K562 (cell line): ENCODE results near the gene XAB2. TPM values are rescaled to one million over a fixed set of nuclear protein-coding genes. Genes with fewer than 3 reads are reported as not detected.

ENCODE experiments used
- ATAC-seq: fragments of 200-7000 bp; cut with Tn5 transposase; 3 replicates; pipeline ENCODE4 v1.9.1; 2020; ENCODE audit warnings: moderate library complexity
- BruUV-seq: library from RNA; stranded (reverse); fragments of 400-500 nt; replicated peaks from 2 replicates; lab custom pipeline; 2021; lab: Mats Ljungman, UMichigan
- CTCF ChIA-PET: fragments of 300-600 bp; formaldehyde crosslinking; extraction: SDS; loops from one replicate; lab custom pipeline; 2021; ENCODE audit warnings: low intra/inter-chr PET ratio; lab: Yijun Ruan, JAX
- POLR2A ChIA-PET: fragments of 300-600, 350-650 bp; sonication (Branson Sonifier 250); formaldehyde crosslinking; extraction: SDS; loops from one replicate; lab custom pipeline; 2021; ENCODE audit warnings: antibody characterized with exemption, inconsistent platforms; lab: Yijun Ruan, JAX
- DNase-seq, 4 experiments: peaks; one replicate each; pipeline versions ENCODE4 v3.0.0 to v3.0.0-alpha.2; 2011 to 2018; ENCODE audit warnings: low spot score in 3 of 4, mixed read lengths in 3 of 4; ENCODE audit errors: extremely low read depth in 1 of 4
- FAIRE-seq: peaks from 2 replicates; lab custom pipeline; 2011; peaks lifted over from hg19 to GRCh38; lab: Jason Lieb, UNC
- H2AFZ ChIP-seq: 2 replicates; pipeline ENCODE4 v1.6.0; 2011; ENCODE audit warnings: low read depth, low read length, control low read depth, inconsistent platforms
- H3K27ac ChIP-seq: fragments of 200-600 bp; 3 replicates; pipeline ENCODE4 v1.8.0; 2011; ENCODE audit warnings: low read depth, mild to moderate bottlenecking, control low read depth, inconsistent platforms, low read length, moderate library complexity, mixed read lengths; ENCODE audit errors: extremely low read depth
- H3K27me3 ChIP-seq, 2 experiments: fragments of 300-600 bp in 1 of 2; 2 replicates in 1 of 2; 3 replicates in 1 of 2; pipeline versions ENCODE4 v1.6.0 to v1.8.0; 2011; ENCODE audit warnings: inconsistent platforms in 2 of 2, low read length in 2 of 2, mild to moderate bottlenecking in 1 of 2, mixed read lengths in 1 of 2, moderate library complexity in 1 of 2; ENCODE audit not compliant: control insufficient read depth in 2 of 2, insufficient read depth in 2 of 2
- H3K36me3 ChIP-seq: fragments of 300-600 bp; 3 replicates; pipeline ENCODE4 v1.8.0; 2011; ENCODE audit warnings: mild to moderate bottlenecking, low read length, inconsistent platforms; ENCODE audit not compliant: control insufficient read depth, insufficient read depth
- H3K4me1 ChIP-seq, 2 experiments: fragments of 200-600 bp in 1 of 2; replicated peaks in 1 of 2; 2 replicates in 1 of 2; 3 replicates in 1 of 2; pipeline versions ENCODE4 v1.5.1 to v1.8.0; 2011; ENCODE audit warnings: inconsistent platforms in 2 of 2, low read length in 2 of 2, mild to moderate bottlenecking in 1 of 2, mixed read lengths in 1 of 2, moderate library complexity in 1 of 2; ENCODE audit not compliant: control insufficient read depth in 2 of 2, insufficient read depth in 2 of 2
- H3K4me2 ChIP-seq: 2 replicates; pipeline ENCODE4 v1.6.1; 2011; ENCODE audit warnings: low read length, control low read depth, inconsistent platforms, mixed read lengths; ENCODE audit not compliant: insufficient read depth
- H3K4me3 ChIP-seq: fragments of 200-600 bp; sonication (generic), shearing (Covaris generic); 2 replicates; pipeline ENCODE4 v1.5.1; 2016; ENCODE audit warnings: control low read depth, inconsistent platforms
- H3K79me2 ChIP-seq: fragments of 200-600 bp; 3 replicates; pipeline ENCODE4 v1.8.0; 2011; ENCODE audit warnings: low read length, inconsistent platforms; ENCODE audit not compliant: control insufficient read depth, insufficient read depth
- H3K9ac ChIP-seq, 2 experiments: 2 replicates each; pipeline versions ENCODE4 v1.6.0 to v1.6.1; 2011; ENCODE audit warnings: low read depth in 2 of 2, low read length in 2 of 2, control low read depth in 1 of 2, inconsistent platforms in 1 of 2, mild to moderate bottlenecking in 1 of 2, mixed read lengths in 1 of 2; ENCODE audit not compliant: insufficient read depth in 1 of 2
- H3K9me1 ChIP-seq: one replicate; pipeline ENCODE4 v1.6.0; 2011; ENCODE audit warnings: inconsistent platforms, mild to moderate bottlenecking, low read length, moderate library complexity; ENCODE audit not compliant: control insufficient read depth, insufficient read depth
- H3K9me3 ChIP-seq: replicated peaks from 2 replicates; pipeline ENCODE4 v1.5.1; 2011; ENCODE audit warnings: low read depth, low read length, inconsistent platforms; ENCODE audit not compliant: control insufficient read depth, insufficient read depth
- H4K20me1 ChIP-seq: replicated peaks from 2 replicates; pipeline ENCODE4 v1.6.1; 2011; ENCODE audit warnings: low read length, inconsistent platforms, mixed read lengths; ENCODE audit not compliant: control insufficient read depth, insufficient read depth
- DMBX1 ChIP-seq: fragments of 250-450 bp; sonication (Bioruptor Pico); IDR thresholded peaks from 2 replicates; pipeline ENCODE4 v1.8.0; 2022; ENCODE audit warnings: inconsistent platforms, mild to moderate bottlenecking, moderate library complexity, borderline replicate concordance
- MLLT1 ChIP-seq, 2 experiments: fragments of 450-650 bp; IDR thresholded peaks; 2 replicates each; pipeline ENCODE4 v1.6.1; 2016
- MLX ChIP-seq, 2 experiments: fragments of 450-650 bp in 1 of 2; sonication (generic) in 1 of 2; formaldehyde crosslinking; conservative IDR thresholded peaks; 2 replicates each; pipeline versions ENCODE4 v1.4.0 to v1.8.1; 2020 to 2022; ENCODE audit warnings: mild to moderate bottlenecking in 1 of 2, missing genetic modification reagents in 1 of 2
- RFX1 ChIP-seq: fragments of 450-650 bp; IDR thresholded peaks from 2 replicates; pipeline ENCODE4 v1.6.1; 2016; ENCODE audit warnings: mild to moderate bottlenecking, moderate library complexity
- SRSF1 ChIP-seq: fragments of 200-400 bp; formaldehyde crosslinking; IDR thresholded peaks from 2 replicates; pipeline ENCODE4 v1.6.1; 2017; ENCODE audit warnings: mild to moderate bottlenecking, low read depth, low read length, moderate library complexity
- U2AF2 ChIP-seq: fragments of 200-400 bp; formaldehyde crosslinking; optimal IDR thresholded peaks from 2 replicates; pipeline ENCODE3; 2017; ENCODE audit warnings: low read depth, mild to moderate bottlenecking, low read length
- YY1 ChIP-seq, 3 experiments: IDR thresholded peaks; 2 replicates each; pipeline ENCODE4 v1.6.1; 2011; ENCODE audit warnings: low read length in 2 of 3, mild to moderate bottlenecking in 2 of 3, moderate library complexity in 2 of 3, borderline replicate concordance in 1 of 3, control low read depth in 1 of 3, low read depth in 1 of 3; ENCODE audit not compliant: insufficient read depth in 3 of 3, insufficient replicate concordance in 2 of 3, control insufficient read depth in 1 of 3, insufficient read length in 1 of 3; ENCODE audit errors: extremely low read depth in 1 of 3
- WGBS: fragments of 100-300 bp; shearing (Covaris generic); methylation state at CpG from one replicate; pipeline ENCODE4 v1.1.6; 2016; ENCODE audit warnings: low coverage, mixed read lengths; ENCODE audit not compliant: insufficient coverage; ENCODE audit errors: missing lambda C conversion rate; 5-methylcytosine and 5-hydroxymethylcytosine counted together
- in situ Hi-C: fragments of 300-500 bp; cut with MboI; formaldehyde crosslinking; loops from 4 replicates; pipeline ENCODE4 v1.15.0; 2018; ENCODE audit warnings: inconsistent platforms, mixed read lengths
- intact Hi-C: fragments of 100-400 bp; cut with micrococcal nuclease; formaldehyde crosslinking; loops from 2 replicates; pipeline ENCODE4 v1.14.2; 2022
- polyA plus RNA-seq, 8 experiments: library from polyadenylated mRNA; depleted of rRNA in 4 of 8; stranded (reverse) in 5 of 8; unstranded in 3 of 8; fragments of >200 nt; fragmentation: Nextera tagmentation in 2 of 8; fragmentation: Illumina TruSeq in 1 of 8; extraction: Ambion mirVana in 2 of 8; extraction: Trizol in 1 of 8; gene quantifications; 2 replicates each; pipeline versions ENCODE4 v1.2.1 to v1.2.3, GENCODE V29; 2011 to 2014; ENCODE audit warnings: inconsistent platforms in 1 of 8, missing spikeins in 1 of 8
- total RNA-seq, 7 experiments: library from RNA; depleted of rRNA in 6 of 7; stranded (reverse); fragments of >200 nt in 6 of 7; fragmentation: Illumina TruSeq in 2 of 7; extraction: Trizol in 2 of 7; gene quantifications; 2 replicates each; pipeline versions ENCODE4 v1.2.1 to v1.2.3, GENCODE V29; 2011 to 2021; ENCODE audit warnings: low replicate concordance in 1 of 7

XAB2 gene
- total and polyA plus RNA-seq, 9 of the 15 experiments (the other 6 are each of a cell fraction or from before 2014, with no cell fraction given) = 0.21 to 58.3 (median 20.0) TPM

DNA sequence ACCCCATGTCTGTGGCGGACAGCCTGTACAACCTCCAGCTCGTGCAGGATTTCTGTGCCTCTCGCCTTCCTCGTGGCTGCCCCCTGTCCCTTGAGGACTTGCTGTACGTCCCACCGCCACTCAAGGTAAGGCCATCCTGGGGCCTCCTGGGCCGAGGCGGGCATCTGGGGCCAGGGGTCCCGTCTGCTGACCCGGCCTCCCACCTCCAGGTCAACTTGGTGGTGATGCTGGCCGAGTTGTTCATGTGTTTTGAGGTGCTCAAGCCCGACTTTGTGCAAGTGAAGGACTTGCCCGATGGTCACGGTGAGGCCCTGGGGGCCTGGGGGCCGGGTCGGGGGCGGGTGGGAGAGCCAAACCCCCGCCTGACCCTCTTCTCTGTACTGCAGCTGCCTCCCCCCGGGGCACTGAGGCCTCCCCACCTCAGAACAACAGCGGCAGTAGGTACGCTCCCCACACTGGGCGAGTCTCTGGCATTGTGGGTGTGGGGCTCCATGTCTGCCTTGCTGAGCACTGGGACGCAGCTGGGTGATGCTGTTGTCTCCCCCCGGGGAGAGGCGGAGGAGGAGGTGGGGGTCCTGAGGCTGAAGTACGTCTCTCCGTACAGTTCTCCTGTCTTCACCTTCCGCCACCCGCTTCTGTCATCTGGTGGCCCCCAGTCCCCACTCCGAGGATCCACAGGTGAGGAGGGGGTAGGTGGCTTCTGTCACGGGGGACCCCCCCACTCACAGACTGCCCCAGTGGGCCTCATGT lies 18.7 kb downstream of the XAB2 start:
- no TSS peak for BruUV-seq
- no peaks in the 10 kb centered on the region for H3K79me2 ChIP-seq
- no peak for ATAC-seq
- no peak overlapping the region for H3K4me3 ChIP-seq
- no peaks in the 10 kb centered on the region for H3K9me1 ChIP-seq
- no peak for DNase-seq
- peaks cover 12% of the 10 kb centered on the region; the same call in 1 of the 2 replicates for H4K20me1 ChIP-seq
- WGBS = 10% methylated on average over 19 of the region's 31 CpGs
- H3K27me3 ChIP-seq = peaks cover 9 to 35% of the 10 kb centered on the region in 2 experiments; a peak in 3 of 5 replicates
- peaks cover 0 to 51% of the 10 kb centered on the region in 2 experiments; a peak in 3 of 5 replicates for H3K4me1 ChIP-seq
- H3K27ac ChIP-seq = no peak overlapping the region
- H3K9me3 ChIP-seq = no peaks in the 10 kb centered on the region
- ChIA-PET POLR2A (interaction anchor here (0.6 to 1.6 kb wide), 3 partner anchors 8 to 16 kb away, joined by 3 to 4 read pairs (median 3); no protein-coding TSS in a partner anchor), CTCF (no interaction called here)
- H2AFZ ChIP-seq = no peak overlapping the region
- no peak overlapping the region for H3K9ac ChIP-seq
- no peak for TF ChIP-seq YY1 (IDR thresholded peaks at IDR 0.05; ENCODE audit: borderline replicate concordance in 1 of 3, control insufficient read depth in 1 of 3, extremely low read depth in 1 of 3, insufficient read depth in 3 of 3, insufficient read length in 1 of 3, insufficient replicate concordance in 2 of 3, low read depth in 1 of 3, low read length in 2 of 3)
- TF ChIP-seq MLX (CRISPR knock-in tag; conservative IDR thresholded peaks at IDR 0.05) = no peak
- TF ChIP-seq SRSF1 = no peak
- no peak for TF ChIP-seq RFX1
- no peak for TF ChIP-seq MLLT1 (IDR thresholded peaks at IDR 0.05)
- TF ChIP-seq DMBX1 (CRISPR knock-in tag) = no peak
- no peak for TF ChIP-seq U2AF2
- FAIRE-seq = no peak
- intact Hi-C loops (no loop called here), in situ Hi-C loops (no loop called here)
- no peak overlapping the region for H3K4me2 ChIP-seq
- H3K36me3 ChIP-seq = no peaks in the 10 kb centered on the region
